ENCODE results near the gene CHST5. TPM values are rescaled to one million over a fixed set of nuclear protein-coding genes. Genes with fewer than 3 reads are reported as not detected.
A peak's percentile ranks its signal among the peaks of the same experiment; 100 is the strongest.

Gene CHST5
- total and polyA plus RNA-seq, 2 of the 13 experiments (the other 11 are each of a cell fraction or from before 2014, with no cell fraction given), result 0.05 TPM; not detected in 1

- ATAC-seq (no peak), DNase-seq (ENCODE audit: low spot score) (no peak), FAIRE-seq (no peak)
- TF ChIP-seq NFATC3 (CRISPR knock-in tag; IDR thresholded peaks at IDR 0.05) (no peak), NR2C2 (CRISPR knock-in tag; IDR thresholded peaks at IDR 0.05; ENCODE audit: borderline replicate concordance) (no peak), ZBTB33 (CRISPR knock-in tag; IDR thresholded peaks at IDR 0.05) (no peak)
- no peak overlapping the region for H3K9ac ChIP-seq (ENCODE audit: insufficient read depth, low read depth, low read length)
- H4K20me1 ChIP-seq (ENCODE audit: insufficient read depth, low read length), result no peaks in the 10 kb centered on the region
- H3K4me1 ChIP-seq (ENCODE audit: insufficient read depth, low read length), result peaks cover 17% of the 10 kb centered on the region
- 92% methylated on average over 11 of the region's 11 CpGs for WGBS (ENCODE audit: low lambda C conversion rate)
- ChIA-PET POLR2A (no interaction called here), CTCF (ENCODE audit: low intra/inter-chr PET ratio, low total read pairs) (no interaction called here)
- no peaks in the 10 kb centered on the region for H3K27me3 ChIP-seq (ENCODE audit: control insufficient read depth in 1 of 2, insufficient read depth in 2 of 2, low read length in 2 of 2)
- H3K27ac ChIP-seq (ENCODE audit: extremely low read length, insufficient read depth, low read length), result no peak overlapping the region
- no peak overlapping the region for H3K4me2 ChIP-seq (ENCODE audit: low read depth, low read length)
- H3K36me3 ChIP-seq (replicated peaks in 1 of 2; ENCODE audit: control insufficient read depth in 1 of 2, insufficient read depth in 2 of 2, low read length in 2 of 2), result no peaks in the 10 kb centered on the region
- BruUV-seq (replicated peaks), result no TSS peak
- intact Hi-C loops (cut with micrococcal nuclease; ENCODE audit: unreplicated experiment), result no loop called here
- H3K4me3 ChIP-seq (replicated peaks in 1 of 3; ENCODE audit: insufficient read depth in 1 of 3, low read depth in 2 of 3, low read length in 3 of 3), result no peak overlapping the region
- H3K79me2 ChIP-seq (ENCODE audit: insufficient read depth, low read length), result no peaks in the 10 kb centered on the region
- H3K9me3 ChIP-seq (ENCODE audit: low read length), result no peaks in the 10 kb centered on the region
- H2AFZ ChIP-seq (ENCODE audit: low read length), result no peak overlapping the region
- in situ Hi-C loops (cut with HindIII; ENCODE audit: extremely low pct_ligation_motif_present, low pct_unique_long_range_greater_than_20kb), result no loop called here
Measured at GRCh38 chr16:75514296-75514695, 21.6 kb downstream of the CHST5 start.

- in situ Hi-C loops (cut with HindIII; ENCODE audit: extremely low pct_ligation_motif_present, low pct_unique_long_range_greater_than_20kb), result no loop called here
- no TSS peak for BruUV-seq (replicated peaks)
- peaks cover 0 to 7% of the 10 kb centered on the region in 2 experiments; a peak in 2 of 5 replicates for H3K27me3 ChIP-seq (ENCODE audit: control insufficient read depth in 1 of 2, insufficient read depth in 2 of 2, low read length in 2 of 2)
- no peak overlapping the region for H3K4me3 ChIP-seq (replicated peaks in 1 of 3; ENCODE audit: insufficient read depth in 1 of 3, low read depth in 2 of 3, low read length in 3 of 3)
- H3K36me3 ChIP-seq (replicated peaks in 1 of 2; ENCODE audit: control insufficient read depth in 1 of 2, insufficient read depth in 2 of 2, low read length in 2 of 2), result no peaks in the 10 kb centered on the region
- CTCF ChIA-PET (ENCODE audit: low intra/inter-chr PET ratio, low total read pairs), result no interaction called here
- H3K4me1 ChIP-seq (ENCODE audit: insufficient read depth, low read length), result peaks cover 46% of the 10 kb centered on the region
- 3% methylated on average over 7 of the region's 7 CpGs for WGBS (ENCODE audit: low lambda C conversion rate)
- intact Hi-C loops (cut with micrococcal nuclease; ENCODE audit: unreplicated experiment), result no loop called here
- H3K79me2 ChIP-seq (ENCODE audit: insufficient read depth, low read length), result no peaks in the 10 kb centered on the region
- POLR2A ChIA-PET, result interaction anchor here (2.2 kb wide), 1 partner anchor 11 kb away, joined by 8 read pairs; no protein-coding TSS in a partner anchor
- no peak overlapping the region for H3K27ac ChIP-seq (ENCODE audit: extremely low read length, insufficient read depth, low read length)
- peak; percentile 61 for ATAC-seq
- H3K9me3 ChIP-seq (ENCODE audit: low read length), result no peaks in the 10 kb centered on the region
- H3K9ac ChIP-seq (ENCODE audit: insufficient read depth, low read depth, low read length), result no peak overlapping the region
- no peaks in the 10 kb centered on the region for H4K20me1 ChIP-seq (ENCODE audit: insufficient read depth, low read length)
- FAIRE-seq, result peak; percentile 75
- DNase-seq (ENCODE audit: low spot score), result peak; percentile 79
- peak overlapping the region; percentile 53 for H3K4me2 ChIP-seq (ENCODE audit: low read depth, low read length)
- H2AFZ ChIP-seq (ENCODE audit: low read length), result no peak overlapping the region
- TF ChIP-seq KMT2B (CRISPR knock-in tag; IDR thresholded peaks at IDR 0.05), result no peak
- TF ChIP-seq ZNF335 (CRISPR knock-in tag; IDR thresholded peaks at IDR 0.05), result no peak
- TF ChIP-seq DRAP1 (CRISPR knock-in tag; IDR thresholded peaks at IDR 0.05), result no peak
- no peak for TF ChIP-seq ZNF33A (CRISPR knock-in tag; IDR thresholded peaks at IDR 0.05; ENCODE audit: borderline replicate concordance)
- no peak for TF ChIP-seq RELA (CRISPR knock-in tag; IDR thresholded peaks at IDR 0.05)
- no peak for TF ChIP-seq BRD4 (CRISPR knock-in tag; IDR thresholded peaks at IDR 0.05)
- no peak for TF ChIP-seq FLYWCH1 (CRISPR knock-in tag; IDR thresholded peaks at IDR 0.05)
- no peak for TF ChIP-seq ZNF576 (CRISPR knock-in tag; IDR thresholded peaks at IDR 0.05)
- no peak for TF ChIP-seq ZNF3 (CRISPR knock-in tag; IDR thresholded peaks at IDR 0.05)
- no peak for TF ChIP-seq CREB3 (CRISPR knock-in tag; IDR thresholded peaks at IDR 0.05)
- TF ChIP-seq ELF4 (CRISPR knock-in tag; IDR thresholded peaks at IDR 0.05; ENCODE audit: borderline replicate concordance), result no peak
- no peak for TF ChIP-seq ZBTB8A (CRISPR knock-in tag; IDR thresholded peaks at IDR 0.05; ENCODE audit: borderline replicate concordance, low read depth)
- no peak for TF ChIP-seq SCMH1 (CRISPR knock-in tag; IDR thresholded peaks at IDR 0.05; ENCODE audit: borderline replicate concordance)
Measured at GRCh38 chr16:75506574-75506973, 29.3 kb downstream of the CHST5 start.

Data from HepG2 (cell line).